Pancreas (tissue), 10 donors: ENCODE results near the gene ROPN1B. TPM values are rescaled to one million over a fixed set of nuclear protein-coding genes. Genes with fewer than 3 reads are reported as not detected.
"Not testable (repeated sequence)": the region's sequence is repeated elsewhere in the genome, so short reads cannot be mapped to it uniquely, and the experiment has no call there.

Experiments
- ATAC-seq, 4 donors: fragments of 200-7000 bp; cut with Tn5 transposase; one replicate each; pipeline versions ENCODE4 v1.8.0 to v1.9.1; 2020; ENCODE audit warnings: mild to moderate bottlenecking in 4 of 4, moderate library complexity in 4 of 4
- DNase-seq, 6 donors: peaks; one replicate each; pipeline ENCODE4 v3.0.0-alpha.2; 2020
- FAIRE-seq: peaks from 2 replicates; lab custom pipeline; 2012; peaks lifted over from hg19 to GRCh38; lab: Jason Lieb, UNC
- H3K27ac ChIP-seq, 4 donors: fragments of 200-600 bp; sonication (generic); 1 replicate in 3 of 4; 2 replicates in 1 of 4; pipeline versions ENCODE4 v1.5.0 to v1.8.0; 2020
- H3K27me3 ChIP-seq, 4 donors: fragments of 200-600 bp; one replicate each; pipeline ENCODE4 v1.8.0; 2021
- H3K36me3 ChIP-seq, 3 donors: fragments of 200-600 bp; sonication (generic) in 1 of 3; one replicate each; pipeline versions ENCODE4 v1.5.0 to v1.8.0; 2020 to 2021
- H3K4me1 ChIP-seq, 3 donors: fragments of 200-600 bp; one replicate each; pipeline ENCODE4 v1.8.0; 2021
- H3K4me3 ChIP-seq, 4 donors: fragments of 200-600 bp; sonication (generic) in 2 of 4; one replicate each; pipeline versions ENCODE4 v1.5.0 to v1.8.0; 2020 to 2021
- H3K9me3 ChIP-seq, 4 donors: fragments of 200-600 bp; one replicate each; pipeline ENCODE4 v1.8.0; 2021
- WGBS, 2 donors: extraction: QIAGEN DNeasy Blood & Tissue Kit; methylation state at CpG; one replicate each; pipeline ENCODE4 v1.1.7; 2013; 5-methylcytosine and 5-hydroxymethylcytosine counted together
- intact Hi-C, 3 donors: fragments of 100-400 bp; cut with DNase I; formaldehyde crosslinking; loops; one replicate each; pipeline versions ENCODE4 v1.11.1 to v1.14.2; 2022
- polyA plus RNA-seq, 2 donors: library from polyadenylated mRNA; stranded (reverse); fragments of 200-250 nt; gene quantifications; one replicate each; pipeline ENCODE4 v1.2.3, GENCODE V29; 2013
- total RNA-seq, 6 donors: library from RNA; stranded (reverse); fragmentation: NEBNext Ultra II Directional in 4 of 6; extraction: Animal tissue kit (Norgen Biotek cat#: 25700) in 4 of 6; gene quantifications; one replicate each; pipeline versions ENCODE4 v1.2.1 to v1.2.4, GENCODE V29; 2021 to 2023
- TF ChIP-seq, protein P1 (sequence below), 4 donors: fragments of 200-600 bp; sonication (generic) in 3 of 4; IDR thresholded peaks; one replicate each; pipeline versions ENCODE4 v1.5.0 to v1.8.0; 2021; ENCODE audit warnings: antibody characterized with exemption in 4 of 4
- donor health status: healthy with polysubstance abuse.
- donor health status: DM: no; HTN: no; CAD: no; lungs with moderate emphysema.
- donor health status: DM: no; HTN: no; CAD: no.
- donor health status: control.
- donor health status: control.
- donor health status: Bipolar disorder and iron deficiency.
- donor health status: DM: yes; HTN: yes; CAD: no.
- donor health status: DM: no; HTN: no; CAD: no.
- donor health status: DM: no; HTN: no; CAD: no.
- donor health status: DM: yes; HTN: yes; CAD: no.

The ROPN1B gene
- total RNA-seq = under 1 TPM in 2 of 6 donors, not detected in 4; 0.19 to 0.20 TPM
- under 1 TPM in 1 of 2 donors, not detected in 1; 0.23 TPM for polyA plus RNA-seq

DNA sequence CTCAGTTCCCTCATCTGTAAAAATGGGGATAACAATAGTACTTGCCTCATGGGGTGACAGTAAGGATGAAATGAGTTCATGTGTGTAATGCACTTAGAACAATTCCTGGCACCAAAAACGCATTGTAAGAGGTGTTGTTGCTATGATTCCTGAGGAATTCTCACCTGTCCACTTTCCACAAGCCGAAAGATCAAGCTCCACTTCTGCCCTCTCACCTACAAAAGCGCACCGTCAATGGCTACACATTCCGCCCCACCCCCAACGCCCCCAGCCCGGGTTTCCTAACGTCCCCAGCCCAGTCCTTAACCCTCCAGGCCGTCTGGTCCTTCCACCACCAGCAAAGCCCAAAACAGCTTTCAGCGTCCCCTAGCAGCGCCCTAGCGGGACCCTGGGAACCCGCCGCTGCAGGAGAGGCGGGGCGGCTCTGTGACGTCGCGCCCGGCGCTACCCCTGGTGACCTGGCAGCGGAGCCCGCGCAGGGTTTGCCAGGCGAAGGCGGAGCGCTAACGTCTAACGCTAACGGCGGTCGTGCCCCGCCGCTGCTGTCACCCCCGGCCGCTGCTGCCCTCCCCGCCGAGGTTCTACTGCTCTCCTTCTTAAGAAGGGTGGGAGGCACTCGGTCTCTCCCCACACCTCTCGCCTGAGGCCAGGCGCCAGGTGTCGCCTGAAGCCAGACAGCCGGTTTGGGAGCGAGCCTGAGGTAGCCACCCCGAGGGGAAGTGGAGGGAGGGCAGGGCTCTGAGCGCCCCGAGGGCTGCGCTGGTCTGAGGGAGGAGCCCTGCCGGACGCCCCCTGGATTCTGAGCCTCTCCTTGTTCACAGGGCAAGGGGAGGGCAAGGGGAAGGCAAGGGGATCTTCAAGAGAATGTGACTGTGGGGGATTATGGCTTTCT is at the start of gene ROPN1B:
ROPN1B (plus strand) TSS at position 478 of the 892 bp plus-strand sequence. CDS start 2,877 bp downstream, outside the sequence.
- H3K36me3 ChIP-seq, H3K4me3 ChIP-seq, H3K27ac ChIP-seq, H3K4me1 ChIP-seq, H3K27me3 ChIP-seq, intact Hi-C loops, DNase-seq, H3K9me3 ChIP-seq, FAIRE-seq: not testable (repeated sequence)
- peak; percentile 92 to 93 (median 92) for ATAC-seq
- 2 to 3% methylated on average over 2 to 5 of the region's 50 CpGs for WGBS, 2 donors

DNA sequence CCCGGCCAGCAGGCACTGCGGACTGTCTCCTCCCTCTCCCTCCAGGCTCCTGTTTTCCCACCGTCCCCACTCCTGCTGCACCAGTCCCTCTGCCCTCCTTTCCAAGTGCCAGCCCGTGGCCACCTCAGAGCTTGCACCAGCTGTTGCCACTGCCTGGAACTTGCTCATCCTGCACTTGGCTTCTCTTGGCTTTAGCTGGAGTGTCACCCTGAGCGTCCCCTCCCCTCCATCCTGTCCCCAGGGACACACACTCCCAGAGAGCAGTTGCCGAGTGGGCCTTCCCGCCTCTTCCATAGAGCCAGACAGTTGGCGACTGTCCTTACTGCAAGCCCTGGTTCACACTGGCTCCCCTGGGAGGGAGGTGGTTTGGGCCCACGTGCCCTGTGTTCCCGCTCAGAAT is 48.8 kb upstream of the ROPN1B start:
- H3K4me3 ChIP-seq, intact Hi-C loops, H3K36me3 ChIP-seq, H3K27ac ChIP-seq, H3K27me3 ChIP-seq, H3K4me1 ChIP-seq, DNase-seq, ATAC-seq, H3K9me3 ChIP-seq, FAIRE-seq: not testable (repeated sequence)
- WGBS, 2 donors = 84 to 85% methylated on average over 9 to 10 of the region's 10 CpGs

DNA sequence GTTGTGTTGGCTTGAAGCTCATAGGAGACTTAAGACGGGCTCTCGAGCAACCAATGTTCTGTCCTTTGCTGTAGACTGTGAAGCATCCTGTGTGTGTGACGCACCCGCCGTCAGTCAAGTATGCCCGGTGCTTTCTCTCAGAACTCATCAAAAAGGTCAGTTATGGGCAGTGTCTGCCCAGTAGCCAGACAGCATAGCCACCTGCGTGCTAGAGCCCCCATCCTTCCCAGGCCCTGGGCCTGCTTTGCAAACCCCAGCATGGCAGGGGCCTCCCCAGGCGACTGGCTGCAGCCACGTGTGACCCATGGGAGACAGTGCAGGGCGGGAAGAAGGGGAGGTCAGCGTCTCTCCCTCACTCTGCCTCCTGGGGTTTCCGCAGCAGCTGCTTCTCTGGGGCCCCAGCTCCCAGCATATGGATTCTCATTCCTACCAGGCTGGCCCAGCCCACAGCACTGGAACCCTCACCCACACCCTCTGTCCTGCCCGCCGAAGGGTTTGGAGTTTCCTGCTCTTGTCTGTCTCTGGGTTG is 48.2 kb upstream of the ROPN1B start:
- intact Hi-C loops, FAIRE-seq, H3K4me1 ChIP-seq, H3K27ac ChIP-seq, H3K4me3 ChIP-seq, ATAC-seq, H3K9me3 ChIP-seq, DNase-seq, H3K27me3 ChIP-seq, H3K36me3 ChIP-seq: not testable (repeated sequence)
- 86 to 89% methylated on average over 13 to 14 of the region's 14 CpGs for WGBS, 2 donors

DNA sequence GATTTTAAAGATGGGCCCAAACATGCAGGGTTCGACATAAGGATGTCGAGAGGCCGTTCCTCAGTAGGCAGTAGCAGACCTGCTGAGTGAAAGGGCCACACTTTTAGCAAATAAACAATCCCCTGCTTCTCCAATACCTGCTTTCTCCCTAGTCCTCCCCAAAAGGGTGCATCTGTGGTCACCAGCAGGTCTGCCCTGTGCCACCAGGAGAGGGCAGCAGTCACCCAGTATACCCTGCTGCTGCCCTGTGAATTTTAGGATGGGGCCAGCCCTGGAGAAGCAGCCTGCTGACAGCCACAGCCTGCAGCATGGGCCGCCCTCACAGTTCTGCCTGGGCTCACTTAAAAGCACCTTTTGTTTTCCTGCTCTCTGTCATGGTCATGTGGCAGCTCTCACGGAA is 47.3 kb upstream of the ROPN1B start:
- intact Hi-C loops, ATAC-seq: not testable (repeated sequence)

DNA sequence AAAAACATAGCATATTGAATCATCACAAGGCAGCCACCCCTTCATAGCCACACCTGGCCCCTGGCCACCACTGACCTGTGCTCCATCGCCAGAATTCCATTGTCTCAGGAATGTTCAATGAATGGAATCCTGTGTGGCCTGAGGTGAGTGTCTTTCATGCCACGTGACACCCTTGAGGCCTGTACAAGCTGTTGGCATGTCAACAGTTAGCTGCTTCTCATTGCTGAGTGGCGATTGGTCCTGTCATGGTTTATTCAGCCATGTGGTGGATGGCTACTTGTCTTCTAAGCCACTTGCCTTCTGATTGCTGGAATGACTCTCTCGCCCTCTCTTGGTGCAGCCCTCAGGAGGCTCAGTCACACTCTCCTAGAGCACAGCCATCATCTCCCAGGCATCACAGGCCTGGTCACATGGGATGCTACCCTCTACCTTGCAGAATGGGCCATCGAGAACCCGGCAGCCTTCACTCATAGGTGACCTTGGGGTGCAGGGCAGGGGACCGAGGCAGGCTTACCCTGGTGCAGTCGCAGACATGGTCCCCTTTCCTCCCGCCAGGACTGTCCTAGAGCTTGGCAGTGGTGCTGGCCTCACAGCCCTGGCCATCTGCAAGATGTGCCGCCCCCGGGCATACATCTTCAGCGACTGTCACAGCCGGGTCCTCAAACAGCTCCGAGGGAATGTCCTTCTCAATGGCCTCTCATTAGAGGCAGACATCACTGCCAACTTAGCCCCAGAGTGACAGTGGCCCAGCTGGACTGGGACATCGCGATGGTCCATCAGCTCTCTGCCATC is 45.5 kb upstream of the ROPN1B start:
- 90 to 94% methylated on average over 16 of the region's 16 CpGs for WGBS, 2 donors
- H3K4me1 ChIP-seq, FAIRE-seq, H3K9me3 ChIP-seq, intact Hi-C loops, H3K4me3 ChIP-seq, DNase-seq, H3K27ac ChIP-seq, H3K27me3 ChIP-seq, ATAC-seq, H3K36me3 ChIP-seq: not testable (repeated sequence)

More for the DNA sequence above, 47.3 kb upstream of the ROPN1B start:
- H3K4me1 ChIP-seq, H3K4me3 ChIP-seq, H3K36me3 ChIP-seq, H3K27ac ChIP-seq, H3K9me3 ChIP-seq, H3K27me3 ChIP-seq, FAIRE-seq: not testable (repeated sequence)
- 40 to 49% methylated on average over 5 of the region's 5 CpGs for WGBS, 2 donors
- peak in 4 of 6 donors; percentile 25 to 71 (median 63) for DNase-seq
- TF ChIP-seq, protein P1, sequence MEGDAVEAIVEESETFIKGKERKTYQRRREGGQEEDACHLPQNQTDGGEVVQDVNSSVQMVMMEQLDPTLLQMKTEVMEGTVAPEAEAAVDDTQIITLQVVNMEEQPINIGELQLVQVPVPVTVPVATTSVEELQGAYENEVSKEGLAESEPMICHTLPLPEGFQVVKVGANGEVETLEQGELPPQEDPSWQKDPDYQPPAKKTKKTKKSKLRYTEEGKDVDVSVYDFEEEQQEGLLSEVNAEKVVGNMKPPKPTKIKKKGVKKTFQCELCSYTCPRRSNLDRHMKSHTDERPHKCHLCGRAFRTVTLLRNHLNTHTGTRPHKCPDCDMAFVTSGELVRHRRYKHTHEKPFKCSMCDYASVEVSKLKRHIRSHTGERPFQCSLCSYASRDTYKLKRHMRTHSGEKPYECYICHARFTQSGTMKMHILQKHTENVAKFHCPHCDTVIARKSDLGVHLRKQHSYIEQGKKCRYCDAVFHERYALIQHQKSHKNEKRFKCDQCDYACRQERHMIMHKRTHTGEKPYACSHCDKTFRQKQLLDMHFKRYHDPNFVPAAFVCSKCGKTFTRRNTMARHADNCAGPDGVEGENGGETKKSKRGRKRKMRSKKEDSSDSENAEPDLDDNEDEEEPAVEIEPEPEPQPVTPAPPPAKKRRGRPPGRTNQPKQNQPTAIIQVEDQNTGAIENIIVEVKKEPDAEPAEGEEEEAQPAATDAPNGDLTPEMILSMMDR (IDR thresholded peaks at IDR 0.05) = peak; percentile 40 to 51 (median 48)

DNA sequence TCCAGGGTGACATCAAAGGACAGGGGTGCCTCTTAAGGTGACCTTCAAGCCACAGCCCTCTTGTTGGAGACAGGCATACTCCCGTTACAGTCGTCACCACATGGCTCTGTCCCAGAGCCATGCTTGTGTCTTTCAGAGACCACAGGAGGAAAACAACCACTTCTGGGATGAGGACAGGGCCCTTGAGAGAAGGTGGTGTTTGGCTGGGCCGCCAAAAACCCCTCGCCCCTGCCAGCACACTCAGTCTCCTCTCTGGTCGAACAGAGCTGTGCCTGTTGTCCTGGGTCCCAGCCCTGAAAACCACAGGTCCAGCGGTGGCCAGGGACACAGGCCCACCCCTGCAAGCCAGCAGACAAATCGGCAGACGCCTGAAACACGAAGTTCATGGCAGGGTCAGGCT is 44.7 kb upstream of the ROPN1B start:
- H3K27me3 ChIP-seq, H3K4me1 ChIP-seq, H3K4me3 ChIP-seq, intact Hi-C loops, H3K27ac ChIP-seq, ATAC-seq, DNase-seq, H3K9me3 ChIP-seq, FAIRE-seq, H3K36me3 ChIP-seq: not testable (repeated sequence)
- WGBS, 2 donors = 78 to 92% methylated on average over 6 to 9 of the region's 9 CpGs

DNA sequence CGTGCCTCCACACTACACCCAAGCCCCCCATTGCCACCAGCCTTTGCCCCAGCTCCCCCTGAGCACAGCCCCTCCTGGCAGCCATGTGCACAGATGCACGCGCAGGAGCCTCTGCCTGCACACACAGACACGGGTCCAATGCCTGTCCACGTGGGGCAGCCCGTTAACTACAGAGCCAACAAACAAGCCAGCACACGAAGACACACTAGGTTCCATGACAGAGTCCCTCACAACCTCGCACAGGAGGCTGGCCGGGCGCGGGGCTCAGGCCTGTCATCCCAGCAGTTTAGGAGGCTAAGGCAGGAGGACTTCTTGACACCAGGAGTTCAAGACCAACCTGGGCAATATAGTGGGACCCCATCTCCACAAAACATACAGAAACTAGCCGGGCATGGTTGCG is 43.3 kb upstream of the ROPN1B start:
- WGBS, 2 donors = 92 to 97% methylated on average over 13 of the region's 13 CpGs
- DNase-seq, ATAC-seq, H3K27me3 ChIP-seq, H3K36me3 ChIP-seq, FAIRE-seq, intact Hi-C loops, H3K4me1 ChIP-seq, H3K27ac ChIP-seq, H3K9me3 ChIP-seq, H3K4me3 ChIP-seq: not testable (repeated sequence)
